HG02763 (cell line): Measurements from ENCODE around the gene RBBP4.
"Not testable (repeated sequence)": the region's sequence is repeated elsewhere in the genome, so short reads cannot be mapped to it uniquely, and the experiment has no call there.

ENCODE experiments used
- ATAC-seq: cut with Tn5 transposase; IDR thresholded peaks from one replicate; pipeline ENCODE4 v1.9.1; 2021; ENCODE audit warnings: mild to moderate bottlenecking, moderate library complexity; ENCODE audit not compliant: unreplicated experiment

RBBP4 gene

DNA sequence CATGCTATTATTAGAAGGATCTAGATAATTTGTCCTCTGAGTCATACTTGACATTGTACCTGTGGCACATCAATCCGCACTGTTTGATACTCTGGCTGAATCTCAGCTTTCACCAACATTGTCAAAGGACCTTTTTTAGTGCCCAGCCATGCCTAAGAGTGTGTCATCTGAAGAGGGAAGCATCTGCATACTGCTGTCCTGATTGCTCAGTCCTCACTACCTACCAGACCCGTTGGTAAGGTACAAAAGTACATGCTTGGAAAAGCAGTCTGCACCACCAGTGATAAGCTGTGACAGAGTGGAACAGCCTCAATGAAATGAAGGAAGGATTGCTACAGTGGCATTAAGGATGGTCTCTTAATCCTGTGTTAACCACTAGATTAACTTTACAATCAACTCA, 34.5 kb downstream of the RBBP4 start:
- ATAC-seq: no peak

DNA sequence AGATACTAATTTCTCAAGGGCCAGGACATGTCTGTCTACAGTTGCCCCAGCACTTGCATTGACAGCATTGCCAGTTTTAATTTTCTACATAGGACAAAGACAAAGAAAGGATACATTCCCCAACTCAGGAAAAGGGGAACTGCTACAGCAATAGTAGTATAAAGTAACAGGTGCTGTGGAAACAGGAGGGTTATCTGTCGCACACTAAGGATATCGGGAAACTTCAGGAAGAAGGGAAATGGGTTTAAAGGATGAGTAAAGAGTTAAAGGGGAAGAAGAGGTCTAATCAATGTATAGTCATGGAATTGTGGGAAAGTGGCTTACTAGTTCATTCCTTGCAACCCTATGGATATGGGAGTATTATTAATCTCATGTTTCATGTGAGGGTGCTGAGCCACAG, 35.4 kb downstream of the RBBP4 start:
- ATAC-seq: no peak

- ATAC-seq: no peak
Observed at GRCh38 chr1:32693455-32694174, 42.6 kb downstream of the RBBP4 start.

GRCh38 chr1:32695098-32695904, 44.3 kb downstream of the RBBP4 start:
- no peak for ATAC-seq

DNA sequence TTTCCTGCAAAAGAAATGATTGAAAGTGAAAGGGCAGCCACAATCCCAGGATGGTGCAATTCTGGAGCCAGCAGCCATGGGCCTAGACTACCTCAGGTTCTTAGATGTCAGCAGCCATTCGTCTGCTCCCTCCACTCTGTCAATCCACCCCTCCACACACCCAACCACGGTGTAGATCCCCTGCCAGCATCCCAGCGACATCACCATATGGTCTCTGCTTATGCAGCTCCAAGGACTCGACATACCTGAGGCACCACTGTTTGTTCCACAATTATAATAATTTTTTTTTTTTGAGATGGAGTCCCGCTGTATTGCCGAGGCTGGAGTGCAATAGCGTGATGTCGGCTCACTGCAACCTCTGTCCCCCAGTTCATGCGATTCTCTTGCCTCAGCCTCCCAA, 45.0 kb downstream of the RBBP4 start:
- ATAC-seq: no peak

GRCh38 chr1:32696996-32697395, 46.0 kb downstream of the RBBP4 start:
- ATAC-seq: not testable (repeated sequence)

- ATAC-seq: no peak
Observed at GRCh38 chr1:32701421-32701911, 50.5 kb downstream of the RBBP4 start.

- ATAC-seq: no peak
Observed at GRCh38 chr1:32701951-32702598, 51.1 kb downstream of the RBBP4 start.

DNA sequence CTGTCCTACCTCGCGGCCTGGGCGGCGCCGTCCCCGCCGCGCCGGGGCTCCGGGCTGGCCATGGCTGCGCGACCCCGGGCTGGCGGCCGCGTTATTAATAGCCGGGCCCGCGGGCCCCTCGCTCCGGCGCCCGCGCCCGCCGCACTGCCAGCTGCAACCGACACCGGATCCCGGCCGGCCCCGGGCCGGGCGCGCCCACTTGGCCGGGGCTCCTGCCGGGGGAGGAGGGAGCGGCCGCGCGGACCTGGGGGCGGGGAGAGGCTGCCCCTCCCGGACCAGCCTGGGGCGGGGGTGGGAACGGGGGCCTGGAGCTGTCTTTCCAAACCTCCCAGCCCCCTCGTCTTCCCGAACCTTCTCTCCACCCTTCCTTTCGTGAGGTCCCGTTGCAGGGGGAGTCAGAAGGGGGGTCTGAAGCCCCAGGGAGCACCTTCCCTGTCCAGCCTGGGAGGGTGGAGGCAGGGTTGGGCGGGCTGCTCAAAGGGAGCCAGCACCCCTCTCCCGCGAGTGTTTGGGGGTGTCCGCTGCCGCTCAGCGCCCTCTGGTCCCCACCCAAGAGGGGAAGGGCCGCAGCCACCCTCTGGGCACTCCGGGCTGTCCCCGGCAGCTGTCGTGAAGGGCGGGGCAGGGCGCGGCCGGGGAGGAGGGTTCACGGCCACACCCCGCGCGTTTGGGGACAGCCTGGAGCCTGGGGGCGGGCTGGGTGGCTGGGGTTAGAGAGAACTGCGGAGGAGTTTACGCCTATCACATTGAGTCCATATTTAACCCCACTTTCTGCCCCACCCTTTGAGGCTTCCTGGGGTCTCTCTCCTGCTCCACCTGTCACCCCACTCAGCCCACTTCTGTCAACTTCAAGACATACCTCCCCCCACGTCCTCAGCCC, 51.8 kb downstream of the RBBP4 start, which contains the start of gene SYNC:
Gene SYNC, minus strand, starts transcription at position 172 of the 880 bp plus-strand sequence. Its CDS starts 110 bp downstream, at position 62.
- ATAC-seq: no peak

- no peak for ATAC-seq
Observed at GRCh38 chr1:32703479-32704291, 52.7 kb downstream of the RBBP4 start.

- no peak for ATAC-seq
Observed at GRCh38 chr1:32705516-32705915, 54.5 kb downstream of the RBBP4 start.

DNA sequence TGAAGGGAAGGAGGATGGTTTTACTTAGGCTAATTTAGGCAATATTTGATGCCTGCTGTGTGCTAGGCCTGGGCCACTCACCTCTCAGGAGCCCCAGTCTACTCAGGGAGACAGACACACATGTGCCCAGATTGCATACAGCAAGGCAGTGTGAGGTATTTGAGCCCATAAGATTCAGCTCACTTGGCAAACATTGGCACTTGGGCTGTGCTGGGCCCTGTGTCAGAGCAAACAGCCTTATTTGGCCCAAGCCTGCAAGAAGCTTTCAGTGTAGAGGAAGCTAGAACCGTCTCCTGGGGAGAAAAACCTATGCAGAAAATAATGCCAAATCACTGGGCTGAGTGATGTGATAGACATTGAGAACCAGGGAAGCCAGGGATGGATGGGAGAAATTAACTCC, 55.5 kb downstream of the RBBP4 start:
- no peak for ATAC-seq

- ATAC-seq: no peak
Observed at GRCh38 chr1:32709075-32709474, 58.1 kb downstream of the RBBP4 start.

GRCh38 chr1:32709476-32709875, 58.5 kb downstream of the RBBP4 start:
- ATAC-seq: no peak

GRCh38 chr1:32711221-32711620, 60.2 kb downstream of the RBBP4 start:
- ATAC-seq: not testable (repeated sequence)

- no peak for ATAC-seq
Observed at GRCh38 chr1:32713081-32713480, 62.1 kb downstream of the RBBP4 start.

- no peak for ATAC-seq
Observed at GRCh38 chr1:32714277-32714676, 63.3 kb downstream of the RBBP4 start.

DNA sequence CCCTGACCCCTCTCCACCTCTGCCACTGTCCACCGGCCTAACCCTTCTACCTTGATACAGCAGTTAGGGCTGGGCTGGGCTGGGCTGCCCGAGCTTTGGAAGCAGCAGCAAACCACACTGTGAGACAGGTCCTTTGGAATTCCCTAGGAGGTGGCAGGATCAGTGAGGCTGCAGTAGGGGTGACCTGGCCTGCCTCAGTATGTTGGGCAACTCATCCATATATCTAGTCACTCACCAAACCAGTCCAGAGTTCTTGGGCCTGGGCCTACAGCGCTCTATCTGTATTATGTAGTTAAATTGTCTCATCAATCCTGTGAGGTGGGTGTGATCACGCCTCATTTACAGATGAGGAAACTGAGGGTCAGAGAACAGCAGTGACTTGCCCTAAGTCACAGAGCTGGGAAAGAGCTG, 64.9 kb downstream of the RBBP4 start:
- ATAC-seq: no peak

DNA sequence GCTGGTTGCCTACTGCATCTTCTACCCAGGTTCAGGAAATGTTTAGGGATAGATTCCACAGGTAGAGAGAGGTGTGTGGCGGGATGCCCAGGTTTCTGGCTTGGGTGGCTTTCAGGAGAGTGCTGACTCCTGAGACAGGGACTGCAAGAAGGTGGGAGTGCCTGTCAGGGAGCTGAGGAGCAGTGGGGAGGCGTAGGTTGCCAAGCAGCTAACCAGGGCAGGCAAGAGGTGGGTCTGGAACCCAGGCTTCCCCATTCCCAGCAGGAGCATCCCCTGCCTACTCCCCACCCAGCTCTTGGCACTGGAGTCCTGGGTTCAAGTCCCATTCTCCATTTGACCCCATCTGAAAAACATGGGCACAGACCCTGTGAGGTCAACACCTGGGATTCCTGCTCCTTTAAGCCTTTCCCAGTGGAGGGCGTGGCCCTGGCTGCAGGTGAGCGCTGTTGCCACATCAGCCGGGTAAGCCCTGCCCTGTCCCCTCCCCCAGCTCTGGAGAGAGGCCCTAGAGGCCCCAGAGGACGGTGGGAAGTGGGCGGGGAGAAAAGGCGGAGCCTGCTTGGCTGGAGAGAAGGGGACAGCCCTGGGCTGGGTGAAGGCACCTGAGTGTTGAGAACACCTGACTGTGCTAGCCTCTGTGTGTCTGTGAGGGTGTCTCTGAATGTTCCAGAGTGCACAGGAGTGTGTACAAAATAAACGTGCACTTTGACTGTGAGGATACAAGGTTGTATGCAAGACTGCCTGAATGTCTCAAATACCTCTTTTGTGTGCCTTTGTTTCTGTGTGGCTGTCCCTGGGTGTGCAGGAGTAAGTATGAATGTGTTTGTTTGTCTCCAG, 65.5 kb downstream of the RBBP4 start:
- no peak for ATAC-seq
